Activated naive CD8-positive, alpha-beta T cell treated with anti-CD3 and anti-CD28 coated beads for 36 hours (primary cell): ENCODE results near the gene OSER1. TPM values are rescaled to one million over a fixed set of nuclear protein-coding genes. Genes with fewer than 3 reads are reported as not detected.
"Not testable (repeated sequence)": the region's sequence is repeated elsewhere in the genome, so short reads cannot be mapped to it uniquely, and the experiment has no call there.

Experiments used
- DNase-seq: peaks from one replicate; pipeline ENCODE4 v3.0.0; 2021
- H3K27ac Mint-ChIP-seq: one replicate; pipeline ENCODE4 v1.8.0; 2022; ENCODE audit warnings: mild to moderate bottlenecking, moderate library complexity, mixed read lengths
- H3K27me3 Mint-ChIP-seq: one replicate; pipeline ENCODE4 v1.8.0; 2022; ENCODE audit warnings: mild to moderate bottlenecking, mixed read lengths
- H3K36me3 Mint-ChIP-seq: one replicate; pipeline ENCODE4 v1.8.0; 2021; ENCODE audit warnings: mild to moderate bottlenecking, mixed read lengths
- H3K4me1 Mint-ChIP-seq: one replicate; pipeline ENCODE4 v1.8.0; 2021; ENCODE audit warnings: mixed read lengths
- H3K4me3 Mint-ChIP-seq: one replicate; pipeline ENCODE4 v1.8.0; 2022; ENCODE audit warnings: mild to moderate bottlenecking, moderate library complexity, mixed read lengths
- H3K9me3 Mint-ChIP-seq: one replicate; pipeline ENCODE4 v1.8.0; 2022; ENCODE audit warnings: mixed read lengths
- total RNA-seq, 2 experiments: library from RNA; stranded (reverse); gene quantifications; one replicate each; pipeline ENCODE4 v1.2.3, GENCODE V29; 2021

OSER1 gene
- 10 to 100 TPM; 25.5 to 26.4 TPM for total RNA-seq

- H3K4me1 Mint-ChIP-seq = peaks cover 55% of the 10 kb centered on the region
- DNase-seq = peak; percentile 96
- no peaks in the 10 kb centered on the region for H3K9me3 Mint-ChIP-seq
- peak within 1 kb of the TSS; percentile 95 for H3K4me3 Mint-ChIP-seq
- peaks cover 6% of the 10 kb centered on the region for H3K36me3 Mint-ChIP-seq
- peak within 1 kb of the TSS; percentile 93 for H3K27ac Mint-ChIP-seq
- no peaks in the 10 kb centered on the region for H3K27me3 Mint-ChIP-seq
These were observed at the start of gene OSER1 for GRCh38 chr20:44210406-44211176. Gene OSER1 (minus strand): TSS chr20:44210771. CDS start chr20:44206957, 3,814 bp downstream.

GRCh38 chr20:44258226-44258890, 47.8 kb upstream of the OSER1 start:
- no peaks in the 10 kb centered on the region for H3K36me3 Mint-ChIP-seq
- DNase-seq = no peak
- H3K4me1 Mint-ChIP-seq = no peaks in the 10 kb centered on the region
- H3K27me3 Mint-ChIP-seq = no peaks in the 10 kb centered on the region
- no peaks in the 10 kb centered on the region for H3K9me3 Mint-ChIP-seq
- no peak overlapping the region for H3K27ac Mint-ChIP-seq
- no peak overlapping the region for H3K4me3 Mint-ChIP-seq

- Mint-ChIP-seq H3K36me3 (peaks cover 1% of the 10 kb centered on the region), H3K4me1 (no peaks in the 10 kb centered on the region), H3K4me3 (no peak overlapping the region), H3K9me3 (no peaks in the 10 kb centered on the region), H3K27me3 (no peaks in the 10 kb centered on the region), H3K27ac (no peak overlapping the region)
- no peak for DNase-seq
These were observed 46.4 kb upstream of the OSER1 start for GRCh38 chr20:44256961-44257360.

- H3K4me3 Mint-ChIP-seq = no peak overlapping the region
- H3K9me3 Mint-ChIP-seq = no peaks in the 10 kb centered on the region
- peaks cover 1% of the 10 kb centered on the region for H3K36me3 Mint-ChIP-seq
- no peak for DNase-seq
- no peaks in the 10 kb centered on the region for H3K27me3 Mint-ChIP-seq
- H3K27ac Mint-ChIP-seq = no peak overlapping the region
- H3K4me1 Mint-ChIP-seq = no peaks in the 10 kb centered on the region
These were observed 45.4 kb upstream of the OSER1 start for GRCh38 chr20:44255942-44256341.

- Mint-ChIP-seq H3K27me3 (no peaks in the 10 kb centered on the region), H3K4me1 (no peaks in the 10 kb centered on the region), H3K4me3 (no peak overlapping the region), H3K36me3 (peaks cover 1% of the 10 kb centered on the region), H3K9me3 (no peaks in the 10 kb centered on the region), H3K27ac (no peak overlapping the region)
- no peak for DNase-seq
These were observed 43.5 kb upstream of the OSER1 start for GRCh38 chr20:44254073-44254472.

- no peaks in the 10 kb centered on the region for H3K4me1 Mint-ChIP-seq
- DNase-seq = no peak
- peaks cover 1% of the 10 kb centered on the region for H3K36me3 Mint-ChIP-seq
- H3K4me3 Mint-ChIP-seq = no peak overlapping the region
- H3K27ac Mint-ChIP-seq = no peak overlapping the region
- H3K9me3 Mint-ChIP-seq = no peaks in the 10 kb centered on the region
- peaks cover 3% of the 10 kb centered on the region for H3K27me3 Mint-ChIP-seq
These were observed 43.0 kb upstream of the OSER1 start for GRCh38 chr20:44253528-44253927.

GRCh38 chr20:44251284-44251683, 40.7 kb upstream of the OSER1 start:
- Mint-ChIP-seq H3K36me3 (peaks cover 1% of the 10 kb centered on the region), H3K4me1 (peaks cover 4% of the 10 kb centered on the region), H3K9me3 (no peaks in the 10 kb centered on the region), H3K4me3 (no peak overlapping the region), H3K27ac (no peak overlapping the region), H3K27me3 (peaks cover 20% of the 10 kb centered on the region)
- no peak for DNase-seq

GRCh38 chr20:44248410-44248759, 37.8 kb upstream of the OSER1 start:
- peaks cover 1% of the 10 kb centered on the region for H3K36me3 Mint-ChIP-seq
- H3K4me3 Mint-ChIP-seq = no peak overlapping the region
- H3K9me3 Mint-ChIP-seq = no peaks in the 10 kb centered on the region
- no peak for DNase-seq
- no peak overlapping the region for H3K27ac Mint-ChIP-seq
- peaks cover 20% of the 10 kb centered on the region for H3K27me3 Mint-ChIP-seq
- peaks cover 4% of the 10 kb centered on the region for H3K4me1 Mint-ChIP-seq

GRCh38 chr20:44247586-44248409, 37.2 kb upstream of the OSER1 start:
- peaks cover 20% of the 10 kb centered on the region for H3K27me3 Mint-ChIP-seq
- no peak overlapping the region for H3K4me3 Mint-ChIP-seq
- H3K36me3 Mint-ChIP-seq = peaks cover 1% of the 10 kb centered on the region
- no peaks in the 10 kb centered on the region for H3K9me3 Mint-ChIP-seq
- peaks cover 4% of the 10 kb centered on the region for H3K4me1 Mint-ChIP-seq
- no peak overlapping the region for H3K27ac Mint-ChIP-seq
- DNase-seq = peak; percentile 49

- no peak for DNase-seq
- Mint-ChIP-seq H3K4me3 (peak within 1 kb of the TSS; percentile 18), H3K9me3 (no peaks in the 10 kb centered on the region), H3K4me1 (peaks cover 4% of the 10 kb centered on the region), H3K27ac (no peak within 1 kb of the TSS), H3K36me3 (no peaks in the 10 kb centered on the region), H3K27me3 (peaks cover 20% of the 10 kb centered on the region)
These were observed 36.6 kb upstream of the OSER1 start, which contains the start of gene GDAP1L1 for GRCh38 chr20:44247131-44247571. Gene GDAP1L1 (plus strand): TSS chr20:44247308. CDS start chr20:44247335, 27 bp downstream.

- no peaks in the 10 kb centered on the region for H3K36me3 Mint-ChIP-seq
- H3K9me3 Mint-ChIP-seq = no peaks in the 10 kb centered on the region
These were observed 35.4 kb upstream of the OSER1 start for GRCh38 chr20:44245977-44246376.

GRCh38 chr20:44241796-44242195, 31.2 kb upstream of the OSER1 start:
- no peaks in the 10 kb centered on the region for H3K9me3 Mint-ChIP-seq
- H3K27me3 Mint-ChIP-seq = peaks cover 2% of the 10 kb centered on the region
- H3K36me3 Mint-ChIP-seq = no peaks in the 10 kb centered on the region
- H3K27ac Mint-ChIP-seq = no peak overlapping the region
- H3K4me1 Mint-ChIP-seq = peaks cover 1% of the 10 kb centered on the region
- no peak for DNase-seq
- H3K4me3 Mint-ChIP-seq = no peak overlapping the region

More at GRCh38 chr20:44245977-44246376, 35.4 kb upstream of the OSER1 start:
- no peak for DNase-seq
- peaks cover 4% of the 10 kb centered on the region for H3K4me1 Mint-ChIP-seq
- no peak overlapping the region for H3K4me3 Mint-ChIP-seq
- H3K27ac Mint-ChIP-seq = no peak overlapping the region
- peaks cover 20% of the 10 kb centered on the region for H3K27me3 Mint-ChIP-seq

GRCh38 chr20:44236840-44237239, 26.3 kb upstream of the OSER1 start:
- H3K9me3 Mint-ChIP-seq, H3K4me3 Mint-ChIP-seq: not testable (repeated sequence)

GRCh38 chr20:44235702-44236101, 25.1 kb upstream of the OSER1 start:
- peaks cover 8% of the 10 kb centered on the region for H3K4me1 Mint-ChIP-seq
- no peaks in the 10 kb centered on the region for H3K9me3 Mint-ChIP-seq
- no peak for DNase-seq
- H3K27ac Mint-ChIP-seq = no peak overlapping the region
- no peaks in the 10 kb centered on the region for H3K36me3 Mint-ChIP-seq
- H3K27me3 Mint-ChIP-seq = no peaks in the 10 kb centered on the region
- H3K4me3 Mint-ChIP-seq = no peak overlapping the region

More at GRCh38 chr20:44236840-44237239, 26.3 kb upstream of the OSER1 start:
- not testable (repeated sequence) for DNase-seq, H3K36me3 Mint-ChIP-seq, H3K4me1 Mint-ChIP-seq, H3K27me3 Mint-ChIP-seq, H3K27ac Mint-ChIP-seq
